ENCODE data around the gene AGBL1.

GRCh38 chr15:86663979-86664378 lies 584.3 kb downstream of the AGBL1 start:
- TF ChIP-seq ZNF114 (CRISPR knock-in tag; IDR thresholded peaks at IDR 0.05), result no peak
- no peak for TF ChIP-seq REST (IDR thresholded peaks at IDR 0.05; ENCODE audit: unreplicated experiment)
- TF ChIP-seq EZH2 (IDR thresholded peaks at IDR 0.05; ENCODE audit: low read depth, unreplicated experiment), result no peak
- TF ChIP-seq, protein P1, sequence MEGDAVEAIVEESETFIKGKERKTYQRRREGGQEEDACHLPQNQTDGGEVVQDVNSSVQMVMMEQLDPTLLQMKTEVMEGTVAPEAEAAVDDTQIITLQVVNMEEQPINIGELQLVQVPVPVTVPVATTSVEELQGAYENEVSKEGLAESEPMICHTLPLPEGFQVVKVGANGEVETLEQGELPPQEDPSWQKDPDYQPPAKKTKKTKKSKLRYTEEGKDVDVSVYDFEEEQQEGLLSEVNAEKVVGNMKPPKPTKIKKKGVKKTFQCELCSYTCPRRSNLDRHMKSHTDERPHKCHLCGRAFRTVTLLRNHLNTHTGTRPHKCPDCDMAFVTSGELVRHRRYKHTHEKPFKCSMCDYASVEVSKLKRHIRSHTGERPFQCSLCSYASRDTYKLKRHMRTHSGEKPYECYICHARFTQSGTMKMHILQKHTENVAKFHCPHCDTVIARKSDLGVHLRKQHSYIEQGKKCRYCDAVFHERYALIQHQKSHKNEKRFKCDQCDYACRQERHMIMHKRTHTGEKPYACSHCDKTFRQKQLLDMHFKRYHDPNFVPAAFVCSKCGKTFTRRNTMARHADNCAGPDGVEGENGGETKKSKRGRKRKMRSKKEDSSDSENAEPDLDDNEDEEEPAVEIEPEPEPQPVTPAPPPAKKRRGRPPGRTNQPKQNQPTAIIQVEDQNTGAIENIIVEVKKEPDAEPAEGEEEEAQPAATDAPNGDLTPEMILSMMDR (conservative IDR thresholded peaks at IDR 0.05; ENCODE audit: low read depth in 2 of 2), result no peak
- no peak for TF ChIP-seq ETS1 (IDR thresholded peaks at IDR 0.05)
- TF ChIP-seq POLR2AphosphoS5 (IDR thresholded peaks at IDR 0.05; ENCODE audit: low read depth), result no peak

All from GM23338 (cell line).